K562 (cell line): ENCODE results near the gene ADRM1. TPM values are rescaled to one million over a fixed set of nuclear protein-coding genes. Genes with fewer than 3 reads are reported as not detected.
A peak's percentile ranks its signal among the peaks of the same experiment; 100 is the strongest.

Source experiments
- ATAC-seq: fragments of 200-7000 bp; cut with Tn5 transposase; 3 replicates; pipeline ENCODE4 v1.9.1; 2020; ENCODE audit warnings: moderate library complexity
- BruUV-seq: library from RNA; stranded (reverse); fragments of 400-500 nt; replicated peaks from 2 replicates; lab custom pipeline; 2021; lab: Mats Ljungman, UMichigan
- CTCF ChIA-PET: fragments of 300-600 bp; formaldehyde crosslinking; extraction: SDS; loops from one replicate; lab custom pipeline; 2021; ENCODE audit warnings: low intra/inter-chr PET ratio; lab: Yijun Ruan, JAX
- POLR2A ChIA-PET: fragments of 300-600, 350-650 bp; sonication (Branson Sonifier 250); formaldehyde crosslinking; extraction: SDS; loops from one replicate; lab custom pipeline; 2021; ENCODE audit warnings: antibody characterized with exemption, inconsistent platforms; lab: Yijun Ruan, JAX
- DNase-seq, 4 experiments: peaks; one replicate each; pipeline versions ENCODE4 v3.0.0 to v3.0.0-alpha.2; 2011 to 2018; ENCODE audit warnings: low spot score in 3 of 4, mixed read lengths in 3 of 4; ENCODE audit errors: extremely low read depth in 1 of 4
- FAIRE-seq: peaks from 2 replicates; lab custom pipeline; 2011; peaks lifted over from hg19 to GRCh38; lab: Jason Lieb, UNC
- H2AFZ ChIP-seq: 2 replicates; pipeline ENCODE4 v1.6.0; 2011; ENCODE audit warnings: low read depth, low read length, control low read depth, inconsistent platforms
- H3K27ac ChIP-seq: fragments of 200-600 bp; 3 replicates; pipeline ENCODE4 v1.8.0; 2011; ENCODE audit warnings: low read depth, mild to moderate bottlenecking, control low read depth, inconsistent platforms, low read length, moderate library complexity, mixed read lengths; ENCODE audit errors: extremely low read depth
- H3K27me3 ChIP-seq, 2 experiments: fragments of 300-600 bp in 1 of 2; 2 replicates in 1 of 2; 3 replicates in 1 of 2; pipeline versions ENCODE4 v1.6.0 to v1.8.0; 2011; ENCODE audit warnings: inconsistent platforms in 2 of 2, low read length in 2 of 2, mild to moderate bottlenecking in 1 of 2, mixed read lengths in 1 of 2, moderate library complexity in 1 of 2; ENCODE audit not compliant: control insufficient read depth in 2 of 2, insufficient read depth in 2 of 2
- H3K36me3 ChIP-seq: fragments of 300-600 bp; 3 replicates; pipeline ENCODE4 v1.8.0; 2011; ENCODE audit warnings: mild to moderate bottlenecking, low read length, inconsistent platforms; ENCODE audit not compliant: control insufficient read depth, insufficient read depth
- H3K4me1 ChIP-seq, 2 experiments: fragments of 200-600 bp in 1 of 2; replicated peaks in 1 of 2; 2 replicates in 1 of 2; 3 replicates in 1 of 2; pipeline versions ENCODE4 v1.5.1 to v1.8.0; 2011; ENCODE audit warnings: inconsistent platforms in 2 of 2, low read length in 2 of 2, mild to moderate bottlenecking in 1 of 2, mixed read lengths in 1 of 2, moderate library complexity in 1 of 2; ENCODE audit not compliant: control insufficient read depth in 2 of 2, insufficient read depth in 2 of 2
- H3K4me2 ChIP-seq: 2 replicates; pipeline ENCODE4 v1.6.1; 2011; ENCODE audit warnings: low read length, control low read depth, inconsistent platforms, mixed read lengths; ENCODE audit not compliant: insufficient read depth
- H3K4me3 ChIP-seq: fragments of 200-600 bp; sonication (generic), shearing (Covaris generic); 2 replicates; pipeline ENCODE4 v1.5.1; 2016; ENCODE audit warnings: control low read depth, inconsistent platforms
- H3K79me2 ChIP-seq: fragments of 200-600 bp; 3 replicates; pipeline ENCODE4 v1.8.0; 2011; ENCODE audit warnings: low read length, inconsistent platforms; ENCODE audit not compliant: control insufficient read depth, insufficient read depth
- H3K9ac ChIP-seq, 2 experiments: 2 replicates each; pipeline versions ENCODE4 v1.6.0 to v1.6.1; 2011; ENCODE audit warnings: low read depth in 2 of 2, low read length in 2 of 2, control low read depth in 1 of 2, inconsistent platforms in 1 of 2, mild to moderate bottlenecking in 1 of 2, mixed read lengths in 1 of 2; ENCODE audit not compliant: insufficient read depth in 1 of 2
- H3K9me1 ChIP-seq: one replicate; pipeline ENCODE4 v1.6.0; 2011; ENCODE audit warnings: inconsistent platforms, mild to moderate bottlenecking, low read length, moderate library complexity; ENCODE audit not compliant: control insufficient read depth, insufficient read depth
- H3K9me3 ChIP-seq: replicated peaks from 2 replicates; pipeline ENCODE4 v1.5.1; 2011; ENCODE audit warnings: low read depth, low read length, inconsistent platforms; ENCODE audit not compliant: control insufficient read depth, insufficient read depth
- H4K20me1 ChIP-seq: replicated peaks from 2 replicates; pipeline ENCODE4 v1.6.1; 2011; ENCODE audit warnings: low read length, inconsistent platforms, mixed read lengths; ENCODE audit not compliant: control insufficient read depth, insufficient read depth
- KAT7 ChIP-seq: sonication (generic); formaldehyde crosslinking; IDR thresholded peaks from 2 replicates; pipeline ENCODE4 v1.8.0; 2022; ENCODE audit warnings: missing genetic modification reagents, mild to moderate bottlenecking, borderline replicate concordance
- KLF10 ChIP-seq: fragments of 250-450 bp; sonication (Bioruptor Pico); IDR thresholded peaks from 2 replicates; pipeline ENCODE4 v1.6.1; 2021; ENCODE audit warnings: matching md5 sums
- PBX2 ChIP-seq, 2 experiments: IDR thresholded peaks in 1 of 2; conservative IDR thresholded peaks in 1 of 2; 2 replicates each; pipeline ENCODE4 v1.6.1; 2016; ENCODE audit warnings: low read depth in 2 of 2, mild to moderate bottlenecking in 1 of 2, missing compliant biosample characterization in 1 of 2, missing genetic modification characterization in 1 of 2, moderate library complexity in 1 of 2
- PHTF2 ChIP-seq: fragments of 250-450 bp; sonication (Bioruptor Pico); IDR thresholded peaks from 2 replicates; pipeline ENCODE4 v1.5.0; 2021; ENCODE audit warnings: mild to moderate bottlenecking
- SNRNP70 ChIP-seq: fragments of 200-400 bp; formaldehyde crosslinking; optimal IDR thresholded peaks from 2 replicates; pipeline ENCODE3; 2017; ENCODE audit warnings: low read depth, low read length
- STAT5A ChIP-seq: IDR thresholded peaks from 2 replicates; pipeline ENCODE4 v1.6.1; 2012; ENCODE audit warnings: low read length, inconsistent platforms, borderline replicate concordance
- TAF9B ChIP-seq: fragments of 450-650 bp; IDR thresholded peaks from 2 replicates; pipeline ENCODE4 v1.6.1; 2018; ENCODE audit warnings: mild to moderate bottlenecking; ENCODE audit not compliant: partially characterized antibody
- TFAM ChIP-seq: fragments of 250-450 bp; sonication (Bioruptor Pico); conservative IDR thresholded peaks from 2 replicates; pipeline ENCODE4 v1.5.0; 2021; ENCODE audit warnings: mild to moderate bottlenecking, moderate library complexity
- TSC22D4 ChIP-seq: fragments of 450-650 bp; IDR thresholded peaks from 2 replicates; pipeline ENCODE4 v1.6.1; 2016; ENCODE audit warnings: missing genetic modification characterization, missing biosample characterization, control low read depth
- WGBS: fragments of 100-300 bp; shearing (Covaris generic); methylation state at CpG from one replicate; pipeline ENCODE4 v1.1.6; 2016; ENCODE audit warnings: low coverage, mixed read lengths; ENCODE audit not compliant: insufficient coverage; ENCODE audit errors: missing lambda C conversion rate; 5-methylcytosine and 5-hydroxymethylcytosine counted together
- in situ Hi-C: fragments of 300-500 bp; cut with MboI; formaldehyde crosslinking; loops from 4 replicates; pipeline ENCODE4 v1.15.0; 2018; ENCODE audit warnings: inconsistent platforms, mixed read lengths
- intact Hi-C: fragments of 100-400 bp; cut with micrococcal nuclease; formaldehyde crosslinking; loops from 2 replicates; pipeline ENCODE4 v1.14.2; 2022
- polyA plus RNA-seq, 8 experiments: library from polyadenylated mRNA; depleted of rRNA in 4 of 8; stranded (reverse) in 5 of 8; unstranded in 3 of 8; fragments of >200 nt; fragmentation: Nextera tagmentation in 2 of 8; fragmentation: Illumina TruSeq in 1 of 8; extraction: Ambion mirVana in 2 of 8; extraction: Trizol in 1 of 8; gene quantifications; 2 replicates each; pipeline versions ENCODE4 v1.2.1 to v1.2.3, GENCODE V29; 2011 to 2014; ENCODE audit warnings: inconsistent platforms in 1 of 8, missing spikeins in 1 of 8
- total RNA-seq, 7 experiments: library from RNA; depleted of rRNA in 6 of 7; stranded (reverse); fragments of >200 nt in 6 of 7; fragmentation: Illumina TruSeq in 2 of 7; extraction: Trizol in 2 of 7; gene quantifications; 2 replicates each; pipeline versions ENCODE4 v1.2.1 to v1.2.3, GENCODE V29; 2011 to 2021; ENCODE audit warnings: low replicate concordance in 1 of 7
- TF ChIP-seq, protein P1 (sequence below): fragments of 250-450 bp; sonication (Bioruptor Pico); IDR thresholded peaks from 2 replicates; pipeline ENCODE4 v1.8.0; 2022; ENCODE audit warnings: inconsistent platforms, mild to moderate bottlenecking, moderate library complexity, borderline replicate concordance

The ADRM1 gene
- total and polyA plus RNA-seq, 9 of the 15 experiments (the other 6 are each of a cell fraction or from before 2014, with no cell fraction given), result 5.0 to 223 (median 67.4) TPM

DNA sequence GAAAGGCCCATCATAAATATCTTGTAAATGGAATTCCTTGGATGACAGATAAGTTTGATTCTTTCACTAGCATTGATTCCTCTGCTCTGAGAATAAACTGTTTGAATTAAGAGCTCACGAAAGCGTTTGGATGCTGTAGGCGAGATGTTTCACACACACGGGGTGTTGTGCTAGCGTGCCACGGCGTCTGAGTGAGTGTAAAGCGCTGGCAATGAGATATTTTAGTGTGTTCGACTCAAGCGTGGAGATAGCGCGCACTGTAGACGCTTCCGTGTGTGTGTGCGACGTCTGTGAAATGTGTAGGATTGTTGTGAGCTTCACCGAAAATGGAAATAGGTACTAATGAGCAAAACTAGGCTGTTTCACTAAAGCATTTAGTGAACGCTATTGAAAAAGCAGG is 29.4 kb upstream of the ADRM1 start (continued):
- TF ChIP-seq TSC22D4 (tag) (no peak), PBX2 (CRISPR knock-in tag; IDR thresholded peaks at IDR 0.05; ENCODE audit: low read depth) (no peak), PBX2 (tag; conservative IDR thresholded peaks at IDR 0.05; ENCODE audit: low read depth) (no peak), STAT5A (no peak)

GRCh38 chr20:62274332-62274950 is 28.4 kb upstream of the ADRM1 start:
- no peak overlapping the region for H2AFZ ChIP-seq
- peaks cover 19% of the 10 kb centered on the region for H4K20me1 ChIP-seq
- ATAC-seq (peak; percentile 98), FAIRE-seq (peak; percentile 95), DNase-seq (peak; percentile 63 to 85 (median 78))
- H3K4me1 ChIP-seq, result peaks cover 11 to 18% of the 10 kb centered on the region in 2 experiments; a peak in 4 of 5 replicates
- H3K4me3 ChIP-seq, result no peak overlapping the region
- peak overlapping the region; percentile 43; the same call in 1 of the 2 replicates for H3K4me2 ChIP-seq
- intact Hi-C loops, result no loop called here
- no peaks in the 10 kb centered on the region for H3K9me1 ChIP-seq
- H3K27me3 ChIP-seq, result no peaks in the 10 kb centered on the region
- no peaks in the 10 kb centered on the region for H3K79me2 ChIP-seq
- H3K9me3 ChIP-seq, result no peaks in the 10 kb centered on the region
- no TSS peak for BruUV-seq
- 18% methylated on average over 13 of the region's 13 CpGs for WGBS
- peak overlapping the region in 1 of 2 experiments; percentile 47; a peak in 2 of 4 replicates for H3K9ac ChIP-seq
- POLR2A ChIA-PET, result interaction anchor here (0.6 to 2.1 kb wide), 7 partner anchors 9 to 1372 kb away, joined by 3 to 6 read pairs (median 3); no protein-coding TSS in a partner anchor
- H3K36me3 ChIP-seq, result peaks cover 26% of the 10 kb centered on the region; the same call in 2 of the 3 replicates
- in situ Hi-C loops, result no loop called here
- CTCF ChIA-PET, result no interaction called here
- no peak overlapping the region for H3K27ac ChIP-seq
- no peak for TF ChIP-seq TAF9B
- TF ChIP-seq PHTF2 (CRISPR knock-in tag), result no peak
- no peak for TF ChIP-seq KLF10 (CRISPR knock-in tag)
- TF ChIP-seq, protein P1, sequence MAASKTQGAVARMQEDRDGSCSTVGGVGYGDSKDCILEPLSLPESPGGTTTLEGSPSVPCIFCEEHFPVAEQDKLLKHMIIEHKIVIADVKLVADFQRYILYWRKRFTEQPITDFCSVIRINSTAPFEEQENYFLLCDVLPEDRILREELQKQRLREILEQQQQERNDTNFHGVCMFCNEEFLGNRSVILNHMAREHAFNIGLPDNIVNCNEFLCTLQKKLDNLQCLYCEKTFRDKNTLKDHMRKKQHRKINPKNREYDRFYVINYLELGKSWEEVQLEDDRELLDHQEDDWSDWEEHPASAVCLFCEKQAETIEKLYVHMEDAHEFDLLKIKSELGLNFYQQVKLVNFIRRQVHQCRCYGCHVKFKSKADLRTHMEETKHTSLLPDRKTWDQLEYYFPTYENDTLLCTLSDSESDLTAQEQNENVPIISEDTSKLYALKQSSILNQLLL (CRISPR knock-in tag), result no peak
- TF ChIP-seq SNRNP70, result no peak
- TF ChIP-seq KAT7 (CRISPR knock-in tag), result no peak
- no peak for TF ChIP-seq TFAM (CRISPR knock-in tag)
